ENCODE results near the gene PAX5.

PAX5 gene

GRCh38 chr9:36933676-36934215 is 100.3 kb downstream of the PAX5 start:
- no peak overlapping the region for H3K4me3 ChIP-seq (ENCODE audit: low read depth, low read length)
- H3K27me3 ChIP-seq (ENCODE audit: insufficient read depth, low read depth, severe bottlenecking), result no peaks in the 10 kb centered on the region
- peaks cover 6% of the 10 kb centered on the region for H3K9me3 ChIP-seq (ENCODE audit: severe bottlenecking)
- DNase-seq, result no peak
- H3K36me3 ChIP-seq, result peaks cover 52% of the 10 kb centered on the region
- TF ChIP-seq, protein P1, sequence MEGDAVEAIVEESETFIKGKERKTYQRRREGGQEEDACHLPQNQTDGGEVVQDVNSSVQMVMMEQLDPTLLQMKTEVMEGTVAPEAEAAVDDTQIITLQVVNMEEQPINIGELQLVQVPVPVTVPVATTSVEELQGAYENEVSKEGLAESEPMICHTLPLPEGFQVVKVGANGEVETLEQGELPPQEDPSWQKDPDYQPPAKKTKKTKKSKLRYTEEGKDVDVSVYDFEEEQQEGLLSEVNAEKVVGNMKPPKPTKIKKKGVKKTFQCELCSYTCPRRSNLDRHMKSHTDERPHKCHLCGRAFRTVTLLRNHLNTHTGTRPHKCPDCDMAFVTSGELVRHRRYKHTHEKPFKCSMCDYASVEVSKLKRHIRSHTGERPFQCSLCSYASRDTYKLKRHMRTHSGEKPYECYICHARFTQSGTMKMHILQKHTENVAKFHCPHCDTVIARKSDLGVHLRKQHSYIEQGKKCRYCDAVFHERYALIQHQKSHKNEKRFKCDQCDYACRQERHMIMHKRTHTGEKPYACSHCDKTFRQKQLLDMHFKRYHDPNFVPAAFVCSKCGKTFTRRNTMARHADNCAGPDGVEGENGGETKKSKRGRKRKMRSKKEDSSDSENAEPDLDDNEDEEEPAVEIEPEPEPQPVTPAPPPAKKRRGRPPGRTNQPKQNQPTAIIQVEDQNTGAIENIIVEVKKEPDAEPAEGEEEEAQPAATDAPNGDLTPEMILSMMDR (IDR thresholded peaks at IDR 0.05; ENCODE audit: low read depth, low read length), result no peak
- no peak overlapping the region for H3K27ac ChIP-seq

- H3K27me3 ChIP-seq (ENCODE audit: insufficient read depth, low read depth, severe bottlenecking), result no peaks in the 10 kb centered on the region
- H3K27ac ChIP-seq, result no peak overlapping the region
- H3K9me3 ChIP-seq (ENCODE audit: severe bottlenecking), result peaks cover 6% of the 10 kb centered on the region
- no peak for DNase-seq
- TF ChIP-seq, protein P1 (IDR thresholded peaks at IDR 0.05; ENCODE audit: low read depth, low read length), result no peak
- H3K4me3 ChIP-seq (ENCODE audit: low read depth, low read length), result no peak overlapping the region
- H3K36me3 ChIP-seq, result peaks cover 55% of the 10 kb centered on the region
Observed at GRCh38 chr9:36932198-36932597, 101.9 kb downstream of the PAX5 start.

- no peak overlapping the region for H3K27ac ChIP-seq
- TF ChIP-seq, protein P1 (IDR thresholded peaks at IDR 0.05; ENCODE audit: low read depth, low read length), result no peak
- H3K9me3 ChIP-seq (ENCODE audit: severe bottlenecking), result peaks cover 6% of the 10 kb centered on the region
- no peak overlapping the region for H3K4me3 ChIP-seq (ENCODE audit: low read depth, low read length)
- peaks cover 46% of the 10 kb centered on the region for H3K36me3 ChIP-seq
- no peak for DNase-seq
- no peaks in the 10 kb centered on the region for H3K27me3 ChIP-seq (ENCODE audit: insufficient read depth, low read depth, severe bottlenecking)
Observed at GRCh38 chr9:36930941-36931340, 103.1 kb downstream of the PAX5 start.

DNA sequence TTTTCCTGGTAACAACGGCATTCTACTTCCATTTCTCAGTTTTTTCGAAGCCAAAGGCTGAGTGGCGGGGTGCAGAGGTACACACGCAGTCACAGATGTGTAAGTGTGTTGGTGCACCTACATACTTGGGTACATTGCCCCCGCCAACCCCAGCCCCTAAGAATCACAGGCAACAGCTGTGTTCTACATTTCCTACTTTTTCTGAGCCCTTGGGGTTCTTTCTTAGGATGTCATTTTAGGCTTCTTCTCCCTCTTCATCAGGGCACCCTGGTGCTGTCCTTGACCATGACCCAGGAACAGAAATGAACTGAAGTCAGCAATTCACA is 104.8 kb downstream of the PAX5 start:
- Histone ChIP-seq H3K27ac (no peak overlapping the region), H3K27me3 (ENCODE audit: insufficient read depth, low read depth, severe bottlenecking) (no peaks in the 10 kb centered on the region), H3K4me3 (ENCODE audit: low read depth, low read length) (no peak overlapping the region), H3K36me3 (peaks cover 50% of the 10 kb centered on the region), H3K9me3 (ENCODE audit: severe bottlenecking) (peaks cover 6% of the 10 kb centered on the region)
- TF ChIP-seq, protein P1 (IDR thresholded peaks at IDR 0.05; ENCODE audit: low read depth, low read length), result no peak
- no peak for DNase-seq

DNA sequence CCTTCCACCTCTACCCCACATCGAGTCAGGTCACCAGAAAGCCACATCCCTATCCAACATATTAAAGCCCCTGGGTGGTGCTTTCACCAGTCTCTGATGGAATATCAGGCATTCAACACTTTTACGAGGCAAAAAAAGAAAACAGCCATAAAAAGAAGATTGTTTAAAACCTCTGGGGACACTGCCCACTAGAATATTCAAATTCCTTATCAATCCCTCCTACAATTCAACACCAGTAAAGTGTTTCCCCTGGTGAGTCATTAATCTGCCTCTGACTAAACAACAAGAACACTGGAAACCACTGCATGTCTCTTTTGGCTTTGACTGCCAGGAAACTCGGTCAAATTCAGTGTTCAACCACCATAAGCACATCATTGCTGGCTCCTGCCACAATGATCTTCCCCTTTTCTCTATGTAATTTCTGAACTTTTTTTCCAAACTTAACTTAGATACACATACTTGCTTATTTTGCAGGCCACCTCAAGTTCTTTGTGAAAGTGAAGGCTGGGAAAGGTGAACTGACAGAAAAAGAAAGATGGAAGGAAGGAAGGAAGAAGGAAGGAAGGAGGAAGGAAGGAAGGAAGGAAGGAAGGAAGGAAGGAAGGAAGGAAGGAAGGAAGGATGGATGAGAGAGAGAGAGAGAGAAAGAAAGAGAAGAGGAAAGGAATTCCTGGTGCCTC is 105.3 kb downstream of the PAX5 start:
- DNase-seq, result no peak
- Histone ChIP-seq H3K4me3 (ENCODE audit: low read depth, low read length) (no peak overlapping the region), H3K36me3 (peaks cover 49% of the 10 kb centered on the region), H3K9me3 (ENCODE audit: severe bottlenecking) (peaks cover 6% of the 10 kb centered on the region), H3K27ac (no peak overlapping the region), H3K27me3 (ENCODE audit: insufficient read depth, low read depth, severe bottlenecking) (no peaks in the 10 kb centered on the region)
- TF ChIP-seq, protein P1 (IDR thresholded peaks at IDR 0.05; ENCODE audit: low read depth, low read length), result no peak

DNA sequence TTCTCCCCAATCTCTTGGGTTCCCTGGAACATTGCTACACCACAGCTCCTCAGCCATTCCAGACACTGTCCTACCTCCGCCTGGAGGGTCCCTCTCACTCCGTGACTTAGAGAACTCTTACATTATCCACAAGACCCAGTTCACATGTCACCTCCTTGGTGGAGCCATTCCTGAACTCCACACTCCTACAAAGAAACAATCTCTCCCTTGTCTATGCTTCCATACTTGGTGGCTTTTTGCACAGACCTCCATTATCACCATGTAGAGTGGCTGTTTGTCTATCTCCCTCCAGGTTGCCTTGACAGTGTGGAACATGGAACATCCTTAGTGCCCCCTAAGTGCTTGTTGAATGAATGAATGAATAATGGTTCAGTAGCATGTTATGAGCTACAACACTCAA is 105.9 kb downstream of the PAX5 start:
- Histone ChIP-seq H3K4me3 (ENCODE audit: low read depth, low read length) (no peak overlapping the region), H3K27ac (no peak overlapping the region)
- TF ChIP-seq, protein P1 (IDR thresholded peaks at IDR 0.05; ENCODE audit: low read depth, low read length), result no peak

More for the DNA sequence above, 105.9 kb downstream of the PAX5 start:
- Histone ChIP-seq H3K9me3 (ENCODE audit: severe bottlenecking) (peaks cover 6% of the 10 kb centered on the region), H3K36me3 (peaks cover 55% of the 10 kb centered on the region), H3K27me3 (ENCODE audit: insufficient read depth, low read depth, severe bottlenecking) (no peaks in the 10 kb centered on the region)
- no peak for DNase-seq
